ENCODE results near the gene GMDS.

- no peak for TF ChIP-seq CTCF (IDR thresholded peaks at IDR 0.05; ENCODE audit: low read length)
- no peak for TF ChIP-seq EZH2phosphoT487 (IDR thresholded peaks at IDR 0.05; ENCODE audit: low read length)
- TF ChIP-seq EZH2 (optimal IDR thresholded peaks at IDR 0.05; ENCODE audit: low read depth, low read length): no peak
Observed at GRCh38 chr6:2094642-2095041, 150.8 kb downstream of the GMDS start.
